Measurements from ENCODE around the gene SPDL1. TPM values are rescaled to one million over a fixed set of nuclear protein-coding genes. Genes with fewer than 3 reads are reported as not detected.

The SPDL1 gene
- total and polyA plus RNA-seq, 2 of the 8 experiments (the other 6 are each of a cell fraction or from before 2014, with no cell fraction given) = 16.9 to 44.5 TPM

DNA sequence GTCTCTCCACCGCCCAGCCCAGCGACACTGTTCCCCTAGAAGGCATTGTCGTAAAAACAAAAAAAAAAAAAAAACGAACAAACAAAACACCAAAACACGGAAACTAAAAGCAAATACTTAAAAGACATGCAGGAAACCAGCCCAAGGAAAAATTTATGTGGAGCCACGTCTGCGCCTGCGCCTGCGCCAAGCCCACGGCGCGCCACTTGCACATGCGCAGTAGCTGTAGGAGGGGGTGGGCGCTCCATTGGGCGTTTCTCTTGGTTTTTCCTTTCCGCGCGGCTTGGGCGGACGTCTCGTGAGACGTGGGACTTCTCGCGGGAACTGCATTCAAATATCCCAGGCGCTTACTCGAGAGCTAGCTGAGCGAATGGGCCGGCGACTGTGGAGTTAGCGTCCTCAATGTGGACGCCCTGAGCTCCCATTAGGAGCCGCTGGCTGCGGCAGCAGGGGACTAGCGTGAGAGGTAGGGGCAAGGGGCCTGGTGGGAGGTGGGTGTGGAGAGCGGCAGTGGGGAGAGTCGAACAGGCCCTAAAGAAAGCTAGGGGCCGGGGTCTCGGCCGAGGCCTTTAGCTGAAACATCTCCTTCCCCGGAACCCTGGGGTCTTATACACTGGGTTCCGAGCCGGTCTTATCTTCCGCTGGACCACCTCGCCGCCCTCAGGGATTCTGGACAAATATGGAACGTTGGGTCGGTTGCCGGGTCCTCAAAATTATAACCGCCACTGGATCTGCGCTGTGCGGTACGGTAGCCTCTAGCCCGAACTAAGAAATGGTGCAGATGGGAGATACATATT is at the start of gene SPDL1 (continued):
- no peak for TF ChIP-seq RFX5 (IDR thresholded peaks at IDR 0.05; ENCODE audit: borderline replicate concordance, low read depth, low read length)
- no peak for TF ChIP-seq GTF2F1 (IDR thresholded peaks at IDR 0.05; ENCODE audit: borderline replicate concordance, low read depth, low read length)
- TF ChIP-seq EZH2 (IDR thresholded peaks at IDR 0.05; ENCODE audit: low read depth, low read length, severe bottlenecking) = no peak
- TF ChIP-seq SRF (IDR thresholded peaks at IDR 0.05; ENCODE audit: low read depth, low read length) = no peak
- no peak for TF ChIP-seq SAP30 (IDR thresholded peaks at IDR 0.05; ENCODE audit: insufficient read depth, insufficient replicate concordance, low read length)
- TF ChIP-seq, protein P1, sequence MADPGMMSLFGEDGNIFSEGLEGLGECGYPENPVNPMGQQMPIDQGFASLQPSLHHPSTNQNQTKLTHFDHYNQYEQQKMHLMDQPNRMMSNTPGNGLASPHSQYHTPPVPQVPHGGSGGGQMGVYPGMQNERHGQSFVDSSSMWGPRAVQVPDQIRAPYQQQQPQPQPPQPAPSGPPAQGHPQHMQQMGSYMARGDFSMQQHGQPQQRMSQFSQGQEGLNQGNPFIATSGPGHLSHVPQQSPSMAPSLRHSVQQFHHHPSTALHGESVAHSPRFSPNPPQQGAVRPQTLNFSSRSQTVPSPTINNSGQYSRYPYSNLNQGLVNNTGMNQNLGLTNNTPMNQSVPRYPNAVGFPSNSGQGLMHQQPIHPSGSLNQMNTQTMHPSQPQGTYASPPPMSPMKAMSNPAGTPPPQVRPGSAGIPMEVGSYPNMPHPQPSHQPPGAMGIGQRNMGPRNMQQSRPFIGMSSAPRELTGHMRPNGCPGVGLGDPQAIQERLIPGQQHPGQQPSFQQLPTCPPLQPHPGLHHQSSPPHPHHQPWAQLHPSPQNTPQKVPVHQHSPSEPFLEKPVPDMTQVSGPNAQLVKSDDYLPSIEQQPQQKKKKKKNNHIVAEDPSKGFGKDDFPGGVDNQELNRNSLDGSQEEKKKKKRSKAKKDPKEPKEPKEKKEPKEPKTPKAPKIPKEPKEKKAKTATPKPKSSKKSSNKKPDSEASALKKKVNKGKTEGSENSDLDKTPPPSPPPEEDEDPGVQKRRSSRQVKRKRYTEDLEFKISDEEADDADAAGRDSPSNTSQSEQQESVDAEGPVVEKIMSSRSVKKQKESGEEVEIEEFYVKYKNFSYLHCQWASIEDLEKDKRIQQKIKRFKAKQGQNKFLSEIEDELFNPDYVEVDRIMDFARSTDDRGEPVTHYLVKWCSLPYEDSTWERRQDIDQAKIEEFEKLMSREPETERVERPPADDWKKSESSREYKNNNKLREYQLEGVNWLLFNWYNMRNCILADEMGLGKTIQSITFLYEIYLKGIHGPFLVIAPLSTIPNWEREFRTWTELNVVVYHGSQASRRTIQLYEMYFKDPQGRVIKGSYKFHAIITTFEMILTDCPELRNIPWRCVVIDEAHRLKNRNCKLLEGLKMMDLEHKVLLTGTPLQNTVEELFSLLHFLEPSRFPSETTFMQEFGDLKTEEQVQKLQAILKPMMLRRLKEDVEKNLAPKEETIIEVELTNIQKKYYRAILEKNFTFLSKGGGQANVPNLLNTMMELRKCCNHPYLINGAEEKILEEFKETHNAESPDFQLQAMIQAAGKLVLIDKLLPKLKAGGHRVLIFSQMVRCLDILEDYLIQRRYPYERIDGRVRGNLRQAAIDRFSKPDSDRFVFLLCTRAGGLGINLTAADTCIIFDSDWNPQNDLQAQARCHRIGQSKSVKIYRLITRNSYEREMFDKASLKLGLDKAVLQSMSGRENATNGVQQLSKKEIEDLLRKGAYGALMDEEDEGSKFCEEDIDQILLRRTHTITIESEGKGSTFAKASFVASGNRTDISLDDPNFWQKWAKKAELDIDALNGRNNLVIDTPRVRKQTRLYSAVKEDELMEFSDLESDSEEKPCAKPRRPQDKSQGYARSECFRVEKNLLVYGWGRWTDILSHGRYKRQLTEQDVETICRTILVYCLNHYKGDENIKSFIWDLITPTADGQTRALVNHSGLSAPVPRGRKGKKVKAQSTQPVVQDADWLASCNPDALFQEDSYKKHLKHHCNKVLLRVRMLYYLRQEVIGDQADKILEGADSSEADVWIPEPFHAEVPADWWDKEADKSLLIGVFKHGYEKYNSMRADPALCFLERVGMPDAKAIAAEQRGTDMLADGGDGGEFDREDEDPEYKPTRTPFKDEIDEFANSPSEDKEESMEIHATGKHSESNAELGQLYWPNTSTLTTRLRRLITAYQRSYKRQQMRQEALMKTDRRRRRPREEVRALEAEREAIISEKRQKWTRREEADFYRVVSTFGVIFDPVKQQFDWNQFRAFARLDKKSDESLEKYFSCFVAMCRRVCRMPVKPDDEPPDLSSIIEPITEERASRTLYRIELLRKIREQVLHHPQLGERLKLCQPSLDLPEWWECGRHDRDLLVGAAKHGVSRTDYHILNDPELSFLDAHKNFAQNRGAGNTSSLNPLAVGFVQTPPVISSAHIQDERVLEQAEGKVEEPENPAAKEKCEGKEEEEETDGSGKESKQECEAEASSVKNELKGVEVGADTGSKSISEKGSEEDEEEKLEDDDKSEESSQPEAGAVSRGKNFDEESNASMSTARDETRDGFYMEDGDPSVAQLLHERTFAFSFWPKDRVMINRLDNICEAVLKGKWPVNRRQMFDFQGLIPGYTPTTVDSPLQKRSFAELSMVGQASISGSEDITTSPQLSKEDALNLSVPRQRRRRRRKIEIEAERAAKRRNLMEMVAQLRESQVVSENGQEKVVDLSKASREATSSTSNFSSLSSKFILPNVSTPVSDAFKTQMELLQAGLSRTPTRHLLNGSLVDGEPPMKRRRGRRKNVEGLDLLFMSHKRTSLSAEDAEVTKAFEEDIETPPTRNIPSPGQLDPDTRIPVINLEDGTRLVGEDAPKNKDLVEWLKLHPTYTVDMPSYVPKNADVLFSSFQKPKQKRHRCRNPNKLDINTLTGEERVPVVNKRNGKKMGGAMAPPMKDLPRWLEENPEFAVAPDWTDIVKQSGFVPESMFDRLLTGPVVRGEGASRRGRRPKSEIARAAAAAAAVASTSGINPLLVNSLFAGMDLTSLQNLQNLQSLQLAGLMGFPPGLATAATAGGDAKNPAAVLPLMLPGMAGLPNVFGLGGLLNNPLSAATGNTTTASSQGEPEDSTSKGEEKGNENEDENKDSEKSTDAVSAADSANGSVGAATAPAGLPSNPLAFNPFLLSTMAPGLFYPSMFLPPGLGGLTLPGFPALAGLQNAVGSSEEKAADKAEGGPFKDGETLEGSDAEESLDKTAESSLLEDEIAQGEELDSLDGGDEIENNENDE (IDR thresholded peaks at IDR 0.05; ENCODE audit: insufficient replicate concordance, low read length) = no peak
- TF ChIP-seq PHF8 (conservative IDR thresholded peaks at IDR 0.05; ENCODE audit: low read depth, low read length) = peak; percentile 96
- TF ChIP-seq KDM1A (IDR thresholded peaks at IDR 0.05; ENCODE audit: borderline replicate concordance, low read length) = no peak
- TF ChIP-seq SUZ12 (IDR thresholded peaks at IDR 0.05; ENCODE audit: low read length) = no peak
